ENCODE measurements around the gene PAX3. TPM values are rescaled to one million over a fixed set of nuclear protein-coding genes. Genes with fewer than 3 reads are reported as not detected.
A peak's percentile ranks its signal among the peaks of the same experiment; 100 is the strongest.

PAX3 gene
- total RNA-seq, 4 donors from 2014 or later = 2.7 to 4.5 (median 3.6) TPM

- no peak for DNase-seq
- no peak for ATAC-seq
- TF ChIP-seq POLR2A (IDR thresholded peaks at IDR 0.05) = no peak
- TF ChIP-seq CTCF (IDR thresholded peaks at IDR 0.05 in 4 of 5, conservative IDR thresholded peaks at IDR 0.05 in 1 of 5) = no peak
- Histone ChIP-seq H3K4me1 (peaks cover 0 to 8% of the 10 kb centered on the region in 2 donors), H3K27ac (no peak overlapping the region), H3K36me3 (no peaks in the 10 kb centered on the region), H3K27me3 (peaks cover 0 to 3% (median 0%) of the 10 kb centered on the region in 3 donors), H3K9me3 (no peaks in the 10 kb centered on the region), H3K4me3 (no peak overlapping the region)
- intact Hi-C loops (cut with DNase I; ENCODE audit: low total_unique reads) (loop anchor here (10.0 kb wide), 1 partner anchor 83 kb away; no protein-coding TSS in a partner anchor), in situ Hi-C loops (cut with MboI; ENCODE audit: low sequenced_read_pairs in 4 of 4) (loop anchor here in 2 of 4 donors (25.0 kb wide), 2 partner anchors 240 to 260 kb away; no protein-coding TSS in a partner anchor)
Observed at GRCh38 chr2:222322236-222322635, 23.4 kb upstream of the PAX3 start.

GRCh38 chr2:222320436-222321395 is 21.9 kb upstream of the PAX3 start:
- DNase-seq = no peak
- in situ Hi-C loops (cut with MboI; ENCODE audit: low sequenced_read_pairs in 4 of 4) = loop anchor here in 2 of 4 donors (25.0 kb wide), 2 partner anchors 242 to 258 kb away; no protein-coding TSS in a partner anchor
- Histone ChIP-seq H3K36me3 (no peaks in the 10 kb centered on the region), H3K27me3 (peaks cover 0 to 6% (median 0%) of the 10 kb centered on the region in 3 donors), H3K27ac (no peak overlapping the region), H3K4me1 (peaks cover 0 to 8% of the 10 kb centered on the region in 2 donors), H3K9me3 (no peaks in the 10 kb centered on the region), H3K4me3 (peak overlapping the region; percentile 51 to 57 (median 54))
- no peak for ATAC-seq
- TF ChIP-seq CTCF (IDR thresholded peaks at IDR 0.05 in 4 of 5, conservative IDR thresholded peaks at IDR 0.05 in 1 of 5) (no peak), POLR2A (IDR thresholded peaks at IDR 0.05) (no peak)
- intact Hi-C loops (cut with DNase I; ENCODE audit: low total_unique reads) = loop anchor here (10.0 kb wide), 1 partner anchor 84 kb away; no protein-coding TSS in a partner anchor

GRCh38 chr2:222319586-222320435 is 21.0 kb upstream of the PAX3 start:
- intact Hi-C loops (cut with DNase I; ENCODE audit: low total_unique reads) (loop anchor here (2.0 to 10.0 kb wide), 2 partner anchors 85 to 293 kb away; no protein-coding TSS in a partner anchor), in situ Hi-C loops (cut with MboI; ENCODE audit: low sequenced_read_pairs in 4 of 4) (loop anchor here in 3 of 4 donors (10.0 to 25.0 kb wide), 3 partner anchors 242 to 258 kb away; no protein-coding TSS in a partner anchor)
- peaks cover 0 to 8% of the 10 kb centered on the region in 2 donors for H3K4me1 ChIP-seq
- no peak overlapping the region for H3K27ac ChIP-seq
- H3K9me3 ChIP-seq = no peaks in the 10 kb centered on the region
- DNase-seq = no peak
- peaks cover 2 to 12% (median 4%) of the 10 kb centered on the region in 3 donors for H3K27me3 ChIP-seq
- peak; percentile 44 to 50 for ATAC-seq
- H3K36me3 ChIP-seq = no peaks in the 10 kb centered on the region
- TF ChIP-seq CTCF (IDR thresholded peaks at IDR 0.05 in 4 of 5, conservative IDR thresholded peaks at IDR 0.05 in 1 of 5) (no peak), POLR2A (IDR thresholded peaks at IDR 0.05) (no peak)
- H3K4me3 ChIP-seq = peak overlapping the region; percentile 51 to 57 (median 54)
